GM12874 (cell line): Measurements from ENCODE around the gene ITIH2.

ENCODE experiments used
- CTCF ChIP-seq: IDR thresholded peaks from 2 replicates; pipeline ENCODE4 v1.5.1; 2011; ENCODE audit warnings: low read depth, mild to moderate bottlenecking, control low read depth, low read length, moderate library complexity; ENCODE audit not compliant: insufficient read depth

ITIH2 gene

GRCh38 chr10:7705341-7705740, 2.2 kb downstream of the ITIH2 start:
- no peak for TF ChIP-seq CTCF

GRCh38 chr10:7706534-7707073, 3.5 kb downstream of the ITIH2 start:
- no peak for TF ChIP-seq CTCF

- no peak for TF ChIP-seq CTCF
These were observed 4.0 kb downstream of the ITIH2 start for GRCh38 chr10:7707102-7707501.

GRCh38 chr10:7707858-7708622, 4.9 kb downstream of the ITIH2 start:
- TF ChIP-seq CTCF, result no peak

GRCh38 chr10:7708832-7709231, 5.7 kb downstream of the ITIH2 start:
- TF ChIP-seq CTCF, result no peak

GRCh38 chr10:7710446-7710845, 7.3 kb downstream of the ITIH2 start:
- TF ChIP-seq CTCF, result no peak

GRCh38 chr10:7715515-7715914, 12.4 kb downstream of the ITIH2 start:
- TF ChIP-seq CTCF, result no peak
